LNCAP (cell line): ENCODE data around the gene EFNB2.

Experiments used
- TF ChIP-seq, protein P1 (sequence below): fragments of 450-650 bp; IDR thresholded peaks from 2 replicates; pipeline ENCODE4 v1.5.1; 2017; ENCODE audit warnings: mild to moderate bottlenecking

EFNB2 gene

DNA sequence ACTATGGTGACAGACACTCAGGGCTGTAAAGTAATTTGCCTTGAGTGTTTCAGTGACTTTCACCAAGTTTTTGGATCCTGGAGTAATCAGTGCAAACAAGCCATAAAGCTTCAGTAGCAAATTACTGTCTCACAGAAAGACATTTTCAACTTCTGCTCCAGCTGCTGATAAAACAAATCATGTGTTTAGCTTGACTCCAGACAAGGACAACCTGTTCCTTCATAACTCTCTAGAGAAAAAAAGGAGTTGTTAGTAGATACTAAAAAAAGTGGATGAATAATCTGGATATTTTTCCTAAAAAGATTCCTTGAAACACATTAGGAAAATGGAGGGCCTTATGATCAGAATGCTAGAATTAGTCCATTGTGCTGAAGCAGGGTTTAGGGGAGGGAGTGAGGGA is 23.1 kb upstream of the EFNB2 start:
- TF ChIP-seq, protein P1, sequence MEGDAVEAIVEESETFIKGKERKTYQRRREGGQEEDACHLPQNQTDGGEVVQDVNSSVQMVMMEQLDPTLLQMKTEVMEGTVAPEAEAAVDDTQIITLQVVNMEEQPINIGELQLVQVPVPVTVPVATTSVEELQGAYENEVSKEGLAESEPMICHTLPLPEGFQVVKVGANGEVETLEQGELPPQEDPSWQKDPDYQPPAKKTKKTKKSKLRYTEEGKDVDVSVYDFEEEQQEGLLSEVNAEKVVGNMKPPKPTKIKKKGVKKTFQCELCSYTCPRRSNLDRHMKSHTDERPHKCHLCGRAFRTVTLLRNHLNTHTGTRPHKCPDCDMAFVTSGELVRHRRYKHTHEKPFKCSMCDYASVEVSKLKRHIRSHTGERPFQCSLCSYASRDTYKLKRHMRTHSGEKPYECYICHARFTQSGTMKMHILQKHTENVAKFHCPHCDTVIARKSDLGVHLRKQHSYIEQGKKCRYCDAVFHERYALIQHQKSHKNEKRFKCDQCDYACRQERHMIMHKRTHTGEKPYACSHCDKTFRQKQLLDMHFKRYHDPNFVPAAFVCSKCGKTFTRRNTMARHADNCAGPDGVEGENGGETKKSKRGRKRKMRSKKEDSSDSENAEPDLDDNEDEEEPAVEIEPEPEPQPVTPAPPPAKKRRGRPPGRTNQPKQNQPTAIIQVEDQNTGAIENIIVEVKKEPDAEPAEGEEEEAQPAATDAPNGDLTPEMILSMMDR = no peak

GRCh38 chr13:106555631-106556328 is 20.3 kb upstream of the EFNB2 start:
- TF ChIP-seq, protein P1 = no peak

DNA sequence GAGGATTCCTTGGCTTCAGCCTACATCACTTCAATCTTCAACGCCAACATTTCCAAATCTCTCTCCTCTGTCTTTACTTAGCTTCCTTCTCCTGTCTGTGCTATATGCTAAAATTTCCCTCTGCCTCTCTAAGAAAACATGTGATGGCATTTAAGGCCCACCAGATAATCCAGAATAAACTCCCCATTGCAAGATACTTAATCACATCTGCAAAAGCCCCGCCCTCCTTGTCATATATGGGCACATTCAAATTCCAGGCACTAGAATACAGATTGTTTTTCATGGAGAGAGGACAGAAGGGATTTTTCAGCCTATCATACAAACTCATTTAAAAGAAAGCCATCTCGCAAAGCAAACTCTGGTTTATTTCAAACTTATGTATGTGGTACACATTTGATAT is 16.3 kb upstream of the EFNB2 start:
- TF ChIP-seq, protein P1 = no peak

DNA sequence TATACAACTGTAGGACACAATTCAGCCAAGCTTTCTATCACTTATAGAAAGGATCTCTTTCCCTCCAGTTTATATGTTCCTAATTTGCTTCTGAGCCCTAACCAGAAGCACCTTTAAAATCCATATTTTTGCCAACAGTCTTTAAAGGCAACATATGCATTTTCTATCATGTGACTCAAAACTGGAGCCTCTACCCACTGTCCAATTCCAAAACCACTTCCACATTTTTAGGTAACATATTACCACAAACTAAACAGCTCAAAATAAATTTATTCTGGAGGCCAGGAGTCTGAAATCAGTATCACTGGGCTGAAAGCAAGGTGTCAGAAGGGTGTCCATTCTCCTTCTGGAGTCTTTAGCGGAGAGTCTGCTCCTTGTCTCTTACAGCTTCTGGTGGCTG is 15.9 kb upstream of the EFNB2 start:
- TF ChIP-seq, protein P1 = no peak

- TF ChIP-seq, protein P1 = no peak
These were observed 15.2 kb upstream of the EFNB2 start for GRCh38 chr13:106550570-106551135.

GRCh38 chr13:106548064-106548696 is 12.7 kb upstream of the EFNB2 start:
- TF ChIP-seq, protein P1 = no peak

GRCh38 chr13:106541826-106542225 is 6.4 kb upstream of the EFNB2 start:
- TF ChIP-seq, protein P1 = no peak
